MM.1S (cell line): ENCODE measurements around the gene ADRA2C.

Experiments
- DNase-seq: peaks from one replicate; pipeline ENCODE4 v3.0.0-alpha.2; 2015
- H2AFZ ChIP-seq: fragments of 300-600 bp; sonication (generic); 2 replicates; pipeline ENCODE4 v1.6.0; 2016; ENCODE audit warnings: antibody characterized with exemption, low read length
- H3F3A ChIP-seq: fragments of 300-600 bp; sonication (generic); 2 replicates; pipeline ENCODE4 v1.6.1; 2016; ENCODE audit warnings: mild to moderate bottlenecking, antibody characterized with exemption, low read length, moderate library complexity, mixed read lengths; ENCODE audit not compliant: insufficient read depth
- H3K27ac ChIP-seq: fragments of 300-600 bp; sonication (generic); 2 replicates; pipeline ENCODE4 v1.5.1; 2016; ENCODE audit warnings: mild to moderate bottlenecking, low read length
- H3K27me3 ChIP-seq: fragments of 300-600 bp; sonication (generic); replicated peaks from 2 replicates; pipeline ENCODE4 v1.6.0; 2016; ENCODE audit warnings: low read length; ENCODE audit not compliant: insufficient read depth
- H3K36me3 ChIP-seq: fragments of 300-600 bp; sonication (generic); replicated peaks from 2 replicates; pipeline ENCODE4 v1.6.1; 2016; ENCODE audit warnings: mild to moderate bottlenecking, low read length, mixed read lengths; ENCODE audit not compliant: insufficient read depth
- H3K4me1 ChIP-seq: fragments of 300-600 bp; sonication (generic); 2 replicates; pipeline ENCODE4 v1.6.1; 2016; ENCODE audit warnings: low read length, mixed read lengths
- H3K4me2 ChIP-seq: fragments of 300-600 bp; sonication (generic); 2 replicates; pipeline ENCODE4 v1.6.0; 2016; ENCODE audit warnings: low read depth, low read length
- H3K4me3 ChIP-seq: fragments of 300-600 bp; sonication (generic); 2 replicates; pipeline ENCODE4 v1.5.1; 2016; ENCODE audit warnings: low read length, mixed read lengths
- H3K79me2 ChIP-seq: fragments of 300-600 bp; sonication (generic); 2 replicates; pipeline ENCODE4 v1.6.1; 2016; ENCODE audit warnings: mixed run types, low read length, mixed read lengths
- H3K9ac ChIP-seq: fragments of 300-600 bp; sonication (generic); 2 replicates; pipeline ENCODE4 v1.6.1; 2016; ENCODE audit warnings: low read length, mixed read lengths
- H3K9me2 ChIP-seq: fragments of 300-600 bp; sonication (generic); replicated peaks from 2 replicates; pipeline ENCODE4 v1.6.1; 2016; ENCODE audit warnings: mild to moderate bottlenecking, low read length, mixed read lengths; ENCODE audit not compliant: insufficient read depth
- H3K9me3 ChIP-seq: fragments of 300-600 bp; sonication (generic); replicated peaks from 2 replicates; pipeline ENCODE4 v1.6.1; 2016; ENCODE audit warnings: mild to moderate bottlenecking, low read length, mixed read lengths; ENCODE audit not compliant: insufficient read depth
- H4K20me1 ChIP-seq: fragments of 300-600 bp; sonication (generic); 2 replicates; pipeline ENCODE4 v1.6.1; 2016; ENCODE audit warnings: mild to moderate bottlenecking, low read length, moderate library complexity, mixed read lengths; ENCODE audit not compliant: insufficient read depth
- CTCF ChIP-seq: fragments of 300-600 bp; sonication (generic); IDR thresholded peaks from 2 replicates; pipeline ENCODE4 v1.5.1; 2016; ENCODE audit warnings: antibody characterized with exemption, low read length, mixed read lengths
- EZH2 ChIP-seq: fragments of 300-600 bp; sonication (generic); optimal IDR thresholded peaks from 2 replicates; pipeline ENCODE3; 2017; ENCODE audit warnings: low read depth, mild to moderate bottlenecking, antibody characterized with exemption, low read length, mixed read lengths
- EZH2phosphoT487 ChIP-seq: fragments of 300-600 bp; sonication (generic); IDR thresholded peaks from 2 replicates; pipeline ENCODE4 v1.6.1; 2018; ENCODE audit warnings: antibody characterized with exemption, low read length

The ADRA2C gene

GRCh38 chr4:3746701-3747580 lies 19.2 kb upstream of the ADRA2C start:
- Histone ChIP-seq H3K27ac (no peak overlapping the region), H4K20me1 (no peaks in the 10 kb centered on the region), H3F3A (no peaks in the 10 kb centered on the region), H3K79me2 (no peaks in the 10 kb centered on the region), H3K9ac (no peak overlapping the region), H2AFZ (peak overlapping the region; percentile 58; the same call in 1 of the 2 replicates), H3K9me3 (no peaks in the 10 kb centered on the region), H3K9me2 (no peaks in the 10 kb centered on the region), H3K27me3 (peaks cover 91% of the 10 kb centered on the region), H3K4me2 (no peak overlapping the region), H3K4me3 (no peak overlapping the region), H3K4me1 (peaks cover 3% of the 10 kb centered on the region; the same call in 1 of the 2 replicates), H3K36me3 (no peaks in the 10 kb centered on the region)
- peak; percentile 45 for DNase-seq
- TF ChIP-seq EZH2phosphoT487 = no peak
- TF ChIP-seq EZH2 = no peak
- no peak for TF ChIP-seq CTCF

DNA sequence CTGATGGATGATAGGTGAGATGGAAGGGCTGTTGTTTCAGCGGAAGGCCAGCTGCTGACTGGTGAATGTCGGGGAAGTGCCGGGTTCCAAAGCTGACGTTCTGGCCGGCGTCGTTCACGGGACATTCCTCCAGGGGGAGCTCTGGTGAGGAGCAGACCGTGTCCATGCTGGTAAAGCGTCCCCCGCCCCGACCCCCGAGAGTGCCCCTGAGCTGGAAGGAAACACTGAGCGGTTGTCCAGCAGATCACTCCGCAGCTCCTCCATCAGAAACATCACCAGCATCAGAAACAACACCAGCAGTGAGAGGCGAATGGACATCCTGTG lies 18.6 kb upstream of the ADRA2C start:
- H3K27me3 ChIP-seq = peaks cover 91% of the 10 kb centered on the region
- no peak for TF ChIP-seq EZH2
- peak; percentile 19; the same call in 1 of the 2 replicates for TF ChIP-seq CTCF

DNA sequence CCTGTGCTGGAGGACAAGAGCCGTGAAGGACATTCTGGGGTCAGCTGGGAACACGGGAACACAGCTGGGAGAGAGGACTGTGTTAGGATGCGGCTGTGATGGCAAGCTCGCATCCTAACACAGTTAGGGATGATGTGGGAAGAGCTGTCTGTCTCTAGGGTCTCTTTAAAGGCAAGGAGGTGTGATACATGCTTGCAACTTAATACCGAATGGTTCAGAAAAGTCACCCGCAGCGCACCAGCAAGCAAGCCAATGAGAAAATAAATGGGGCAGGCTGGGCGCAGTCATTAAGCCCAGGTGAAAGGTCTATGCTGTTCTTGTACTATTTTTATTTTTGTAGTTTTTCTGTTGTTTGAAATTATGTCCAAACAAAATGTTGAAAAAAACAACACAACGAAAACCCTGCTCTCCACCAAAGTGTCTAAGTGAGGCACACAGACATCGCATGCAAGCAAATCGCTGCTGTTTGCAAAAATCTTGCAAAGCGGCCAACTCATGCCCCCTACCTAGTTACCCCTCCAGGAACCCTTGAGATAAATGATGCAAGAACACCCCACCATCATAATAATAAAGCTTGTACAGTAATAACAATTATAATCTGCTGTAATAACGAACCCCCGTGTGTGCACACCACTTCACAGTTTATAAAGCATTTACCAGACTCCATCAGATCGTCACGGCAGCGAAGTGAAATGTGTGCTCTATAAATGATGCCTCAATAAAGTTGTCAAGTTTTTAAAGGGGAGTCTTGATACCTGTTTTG lies 17.9 kb upstream of the ADRA2C start:
- Histone ChIP-seq H3K4me1 (peaks cover 3% of the 10 kb centered on the region; the same call in 1 of the 2 replicates), H4K20me1 (no peaks in the 10 kb centered on the region), H3K27me3 (peaks cover 91% of the 10 kb centered on the region), H3K4me3 (no peak overlapping the region), H3K9ac (no peak overlapping the region), H3F3A (no peaks in the 10 kb centered on the region), H3K36me3 (no peaks in the 10 kb centered on the region), H3K4me2 (no peak overlapping the region), H3K27ac (no peak overlapping the region), H2AFZ (no peak overlapping the region), H3K9me2 (no peaks in the 10 kb centered on the region), H3K9me3 (no peaks in the 10 kb centered on the region), H3K79me2 (no peaks in the 10 kb centered on the region)
- DNase-seq = no peak
- no peak for TF ChIP-seq EZH2

More for the DNA sequence above, 18.6 kb upstream of the ADRA2C start:
- Histone ChIP-seq H3K9me3 (no peaks in the 10 kb centered on the region), H3K9ac (no peak overlapping the region), H3K79me2 (no peaks in the 10 kb centered on the region), H3K4me2 (no peak overlapping the region), H3K4me3 (no peak overlapping the region), H2AFZ (no peak overlapping the region), H3K27ac (no peak overlapping the region), H3K9me2 (no peaks in the 10 kb centered on the region), H3K36me3 (no peaks in the 10 kb centered on the region), H4K20me1 (no peaks in the 10 kb centered on the region), H3F3A (no peaks in the 10 kb centered on the region), H3K4me1 (peaks cover 3% of the 10 kb centered on the region; the same call in 1 of the 2 replicates)
- no peak for DNase-seq
